ENCODE data around the gene SLC25A14. TPM values are rescaled to one million over a fixed set of nuclear protein-coding genes. Genes with fewer than 3 reads are reported as not detected.
"Not testable (repeated sequence)": the region's sequence is repeated elsewhere in the genome, so short reads cannot be mapped to it uniquely, and the experiment has no call there.

Gene SLC25A14
- total RNA-seq, 1 experiment from 2014 or later: 14.9 TPM

GRCh38 chrX:130336531-130336930 lies 3.2 kb upstream of the SLC25A14 start:
- no peaks in the 10 kb centered on the region for H3K9me3 ChIP-seq (replicated peaks)
- H3K36me3 ChIP-seq: no peaks in the 10 kb centered on the region
- no peak overlapping the region for H3K27ac ChIP-seq
- DNase-seq (ENCODE audit: low read depth in 1 of 2, low spot score in 2 of 2): no peak
- no peak overlapping the region for H3K4me3 ChIP-seq
- no peaks in the 10 kb centered on the region for H3K27me3 ChIP-seq (replicated peaks)
- H3K4me1 ChIP-seq (replicated peaks): no peaks in the 10 kb centered on the region

GRCh38 chrX:130338869-130339268 lies 850 bp upstream of the SLC25A14 start:
- H3K9me3 ChIP-seq (replicated peaks); H3K36me3 ChIP-seq; H3K4me1 ChIP-seq (replicated peaks); DNase-seq (ENCODE audit: low read depth in 1 of 2, low spot score in 2 of 2); H3K27me3 ChIP-seq (replicated peaks): not testable (repeated sequence)
- Histone ChIP-seq H3K4me3 (peak overlapping the region; percentile 68), H3K27ac (peak overlapping the region; percentile 81)

- H3K9me3 ChIP-seq (replicated peaks): no peaks in the 10 kb centered on the region
Observed at GRCh38 chrX:130340271-130340670, 552 bp downstream of the SLC25A14 start.

GRCh38 chrX:130343411-130343810 lies 3.7 kb downstream of the SLC25A14 start:
- no peaks in the 10 kb centered on the region for H3K27me3 ChIP-seq (replicated peaks)
- H3K4me1 ChIP-seq (replicated peaks): peaks cover 5% of the 10 kb centered on the region
- H3K27ac ChIP-seq: no peak overlapping the region
- no peaks in the 10 kb centered on the region for H3K36me3 ChIP-seq
- H3K4me3 ChIP-seq: no peak overlapping the region
- H3K9me3 ChIP-seq (replicated peaks): no peaks in the 10 kb centered on the region
- peak in 1 of 2 experiments; percentile 13 for DNase-seq (ENCODE audit: low read depth in 1 of 2, low spot score in 2 of 2)

More at GRCh38 chrX:130340271-130340670, 552 bp downstream of the SLC25A14 start:
- Histone ChIP-seq H3K27me3 (replicated peaks) (no peaks in the 10 kb centered on the region), H3K4me3 (peak overlapping the region; percentile 68), H3K4me1 (replicated peaks) (peaks cover 5% of the 10 kb centered on the region), H3K27ac (peak overlapping the region; percentile 81), H3K36me3 (no peaks in the 10 kb centered on the region)
- no peak for DNase-seq (ENCODE audit: low read depth in 1 of 2, low spot score in 2 of 2)

- Histone ChIP-seq H3K9me3 (replicated peaks) (no peaks in the 10 kb centered on the region), H3K4me3 (no peak overlapping the region), H3K36me3 (0 out of 2 replicates have a peak, but pooled peaks cover 6% of the 10 kb centered on the region), H3K27me3 (replicated peaks) (no peaks in the 10 kb centered on the region), H3K4me1 (replicated peaks) (peaks cover 5% of the 10 kb centered on the region), H3K27ac (no peak overlapping the region)
- no peak for DNase-seq (ENCODE audit: low read depth in 1 of 2, low spot score in 2 of 2)
Observed at GRCh38 chrX:130347321-130347720, 7.6 kb downstream of the SLC25A14 start.

GRCh38 chrX:130351567-130351966 lies 11.8 kb downstream of the SLC25A14 start:
- Histone ChIP-seq H3K9me3 (replicated peaks) (no peaks in the 10 kb centered on the region), H3K27me3 (replicated peaks) (no peaks in the 10 kb centered on the region), H3K36me3 (0 out of 2 replicates have a peak, but pooled peaks cover 6% of the 10 kb centered on the region), H3K27ac (no peak overlapping the region), H3K4me3 (no peak overlapping the region), H3K4me1 (replicated peaks) (no peaks in the 10 kb centered on the region)
- DNase-seq (ENCODE audit: low read depth in 1 of 2, low spot score in 2 of 2): no peak

- not testable (repeated sequence) for H3K27me3 ChIP-seq (replicated peaks); H3K36me3 ChIP-seq; H3K4me1 ChIP-seq (replicated peaks); DNase-seq (ENCODE audit: low read depth in 1 of 2, low spot score in 2 of 2); H3K27ac ChIP-seq; H3K9me3 ChIP-seq (replicated peaks); H3K4me3 ChIP-seq
Observed at GRCh38 chrX:130352050-130352449, 12.3 kb downstream of the SLC25A14 start.

- DNase-seq (ENCODE audit: low read depth in 1 of 2, low spot score in 2 of 2): no peak
- no peaks in the 10 kb centered on the region for H3K36me3 ChIP-seq
- H3K27ac ChIP-seq: no peak overlapping the region
- H3K4me1 ChIP-seq (replicated peaks): no peaks in the 10 kb centered on the region
- H3K27me3 ChIP-seq (replicated peaks): no peaks in the 10 kb centered on the region
- H3K9me3 ChIP-seq (replicated peaks): no peaks in the 10 kb centered on the region
- H3K4me3 ChIP-seq: no peak overlapping the region
Observed at GRCh38 chrX:130376077-130376476, 36.4 kb downstream of the SLC25A14 start.

- no peak for DNase-seq (ENCODE audit: low read depth in 1 of 2, low spot score in 2 of 2)
Observed at GRCh38 chrX:130378024-130378669, 38.4 kb downstream of the SLC25A14 start.

GRCh38 chrX:130385520-130385919 lies 45.8 kb downstream of the SLC25A14 start, which contains the start of gene GPR119:
TSS of gene GPR119 (minus strand) at chrX:130385674. CDS start at chrX:130385447, 227 bp downstream.
- no peaks in the 10 kb centered on the region for H3K4me1 ChIP-seq (replicated peaks)
- H3K27ac ChIP-seq: no peak within 1 kb of the TSS
- DNase-seq (ENCODE audit: low read depth in 1 of 2, low spot score in 2 of 2): no peak
- no peaks in the 10 kb centered on the region for H3K9me3 ChIP-seq (replicated peaks)
- H3K27me3 ChIP-seq (replicated peaks): no peaks in the 10 kb centered on the region
- H3K4me3 ChIP-seq: no peak within 1 kb of the TSS
- no peaks in the 10 kb centered on the region for H3K36me3 ChIP-seq

More at GRCh38 chrX:130378024-130378669, 38.4 kb downstream of the SLC25A14 start:
- H3K4me1 ChIP-seq (replicated peaks): no peaks in the 10 kb centered on the region
- no peaks in the 10 kb centered on the region for H3K9me3 ChIP-seq (replicated peaks)
- H3K4me3 ChIP-seq: no peak overlapping the region
- H3K27ac ChIP-seq: no peak overlapping the region
- H3K27me3 ChIP-seq (replicated peaks): no peaks in the 10 kb centered on the region
- H3K36me3 ChIP-seq: no peaks in the 10 kb centered on the region

- Histone ChIP-seq H3K9me3 (replicated peaks) (no peaks in the 10 kb centered on the region), H3K4me3 (no peak overlapping the region), H3K27me3 (replicated peaks) (no peaks in the 10 kb centered on the region), H3K36me3 (no peaks in the 10 kb centered on the region), H3K27ac (no peak overlapping the region), H3K4me1 (replicated peaks) (no peaks in the 10 kb centered on the region)
- DNase-seq (ENCODE audit: low read depth in 1 of 2, low spot score in 2 of 2): no peak
Observed at GRCh38 chrX:130386408-130386808, 46.7 kb downstream of the SLC25A14 start.

- peak; percentile 7 to 38 for DNase-seq (ENCODE audit: low read depth in 1 of 2, low spot score in 2 of 2)
- H3K4me1 ChIP-seq (replicated peaks): no peaks in the 10 kb centered on the region
- no peaks in the 10 kb centered on the region for H3K27me3 ChIP-seq (replicated peaks)
- no peaks in the 10 kb centered on the region for H3K9me3 ChIP-seq (replicated peaks)
- H3K36me3 ChIP-seq: no peaks in the 10 kb centered on the region
- no peak overlapping the region for H3K4me3 ChIP-seq
- H3K27ac ChIP-seq: no peak overlapping the region
Observed at GRCh38 chrX:130393451-130394074, 53.8 kb downstream of the SLC25A14 start.

GRCh38 chrX:130395341-130395740 lies 55.6 kb downstream of the SLC25A14 start:
- H3K4me1 ChIP-seq (replicated peaks): no peaks in the 10 kb centered on the region
- DNase-seq (ENCODE audit: low read depth in 1 of 2, low spot score in 2 of 2): no peak
- no peaks in the 10 kb centered on the region for H3K27me3 ChIP-seq (replicated peaks)
- no peaks in the 10 kb centered on the region for H3K36me3 ChIP-seq
- H3K4me3 ChIP-seq: no peak overlapping the region
- no peak overlapping the region for H3K27ac ChIP-seq
- no peaks in the 10 kb centered on the region for H3K9me3 ChIP-seq (replicated peaks)

- H3K27ac ChIP-seq: peak within 1 kb of the TSS; percentile 64
- no peaks in the 10 kb centered on the region for H3K4me1 ChIP-seq (replicated peaks)
- peak within 1 kb of the TSS; percentile 57 for H3K4me3 ChIP-seq
- H3K27me3 ChIP-seq (replicated peaks): no peaks in the 10 kb centered on the region
- DNase-seq (ENCODE audit: low read depth in 1 of 2, low spot score in 2 of 2): peak; percentile 64 to 71
- no peaks in the 10 kb centered on the region for H3K9me3 ChIP-seq (replicated peaks)
- peaks cover 10% of the 10 kb centered on the region for H3K36me3 ChIP-seq
Observed at GRCh38 chrX:130401415-130402207, 61.9 kb downstream of the SLC25A14 start, which contains the start of gene RBMX2. TSS of gene RBMX2 (plus strand) at chrX:130401987. CDS start at chrX:130402033, 46 bp downstream.

Measured in SJSA1 (cell line).